Measurements from ENCODE around the gene UHRF2. TPM values are rescaled to one million over a fixed set of nuclear protein-coding genes. Genes with fewer than 3 reads are reported as not detected.
"Not testable (repeated sequence)": the region's sequence is repeated elsewhere in the genome, so short reads cannot be mapped to it uniquely, and the experiment has no call there.

The UHRF2 gene
- total RNA-seq, 1 donor from 2014 or later = 16.4 TPM

- intact Hi-C loops (cut with DNase I) = no loop called here
- DNase-seq (no peak), ATAC-seq (ENCODE audit: poor library complexity) (no peak)
Observed at GRCh38 chr9:6471231-6471850, 58.3 kb downstream of the UHRF2 start.

GRCh38 chr9:6473151-6473550 lies 60.2 kb downstream of the UHRF2 start:
- intact Hi-C loops (cut with DNase I) = no loop called here
- DNase-seq (no peak), ATAC-seq (ENCODE audit: poor library complexity) (no peak)

GRCh38 chr9:6479959-6480358 lies 67.0 kb downstream of the UHRF2 start:
- intact Hi-C loops (cut with DNase I) = no loop called here
- ATAC-seq (ENCODE audit: poor library complexity) (no peak), DNase-seq (no peak)

GRCh38 chr9:6484210-6484609 lies 71.2 kb downstream of the UHRF2 start:
- intact Hi-C loops (cut with DNase I) = no loop called here
- ATAC-seq (ENCODE audit: poor library complexity) (no peak), DNase-seq (no peak)

GRCh38 chr9:6488395-6488794 lies 75.4 kb downstream of the UHRF2 start:
- DNase-seq (no peak), ATAC-seq (ENCODE audit: poor library complexity) (no peak)
- intact Hi-C loops (cut with DNase I) = no loop called here

GRCh38 chr9:6489099-6489498 lies 76.1 kb downstream of the UHRF2 start:
- DNase-seq (no peak), ATAC-seq (ENCODE audit: poor library complexity) (no peak)
- intact Hi-C loops (cut with DNase I) = no loop called here

- ATAC-seq (ENCODE audit: poor library complexity) = no peak
- intact Hi-C loops (cut with DNase I) = loop anchor here (10.0 kb wide), 1 partner anchor 136 kb away; no protein-coding TSS in a partner anchor
- no peak for DNase-seq
Observed at GRCh38 chr9:6490863-6491262, 77.9 kb downstream of the UHRF2 start.

- DNase-seq = no peak
- peak; percentile 66 for ATAC-seq (ENCODE audit: poor library complexity)
- intact Hi-C loops (cut with DNase I) = loop anchor here (10.0 kb wide), 1 partner anchor 141 kb away; no protein-coding TSS in a partner anchor
Observed at GRCh38 chr9:6495466-6495865, 82.5 kb downstream of the UHRF2 start.

GRCh38 chr9:6498982-6499381 lies 86.0 kb downstream of the UHRF2 start:
- no peak for ATAC-seq (ENCODE audit: poor library complexity)
- intact Hi-C loops (cut with DNase I) = loop anchor here (10.0 kb wide), 1 partner anchor 144 kb away; no protein-coding TSS in a partner anchor
- DNase-seq = no peak

GRCh38 chr9:6501526-6502210 lies 88.7 kb downstream of the UHRF2 start:
- DNase-seq (no peak), ATAC-seq (ENCODE audit: poor library complexity) (no peak)
- intact Hi-C loops (cut with DNase I) = no loop called here

GRCh38 chr9:6502399-6502798 lies 89.4 kb downstream of the UHRF2 start:
- no peak for DNase-seq
- no peak for ATAC-seq (ENCODE audit: poor library complexity)
- intact Hi-C loops (cut with DNase I) = no loop called here

- DNase-seq (no peak), ATAC-seq (ENCODE audit: poor library complexity) (no peak)
- intact Hi-C loops (cut with DNase I) = no loop called here
Observed at GRCh38 chr9:6506571-6506970, 93.6 kb downstream of the UHRF2 start.

- intact Hi-C loops (cut with DNase I) = no loop called here
- ATAC-seq (ENCODE audit: poor library complexity) (no peak), DNase-seq (no peak)
Observed at GRCh38 chr9:6512085-6512657, 99.2 kb downstream of the UHRF2 start.

GRCh38 chr9:6522263-6522662 lies 109.3 kb downstream of the UHRF2 start:
- intact Hi-C loops (cut with DNase I) = no loop called here
- ATAC-seq (ENCODE audit: poor library complexity) (no peak), DNase-seq (no peak)

GRCh38 chr9:6525326-6526045 lies 112.5 kb downstream of the UHRF2 start:
- intact Hi-C loops (cut with DNase I) = no loop called here
- DNase-seq = no peak
- no peak for ATAC-seq (ENCODE audit: poor library complexity)

GRCh38 chr9:6535594-6535993 lies 122.6 kb downstream of the UHRF2 start:
- DNase-seq (no peak), ATAC-seq (ENCODE audit: poor library complexity) (no peak)
- intact Hi-C loops (cut with DNase I) = no loop called here

GRCh38 chr9:6538666-6539071 lies 125.7 kb downstream of the UHRF2 start:
- intact Hi-C loops (cut with DNase I) = no loop called here
- ATAC-seq (ENCODE audit: poor library complexity) (no peak), DNase-seq (no peak)

GRCh38 chr9:6542617-6543016 lies 129.6 kb downstream of the UHRF2 start:
- intact Hi-C loops (cut with DNase I); DNase-seq; ATAC-seq (ENCODE audit: poor library complexity): not testable (repeated sequence)

GRCh38 chr9:6543204-6543603 lies 130.2 kb downstream of the UHRF2 start:
- no peak for DNase-seq
- intact Hi-C loops (cut with DNase I) = no loop called here
- no peak for ATAC-seq (ENCODE audit: poor library complexity)
